ENCODE results near the gene PVRIG. TPM values are rescaled to one million over a fixed set of nuclear protein-coding genes. Genes with fewer than 3 reads are reported as not detected.
A peak's percentile ranks its signal among the peaks of the same experiment; 100 is the strongest.
"Not testable (repeated sequence)": the region's sequence is repeated elsewhere in the genome, so short reads cannot be mapped to it uniquely, and the experiment has no call there.

PVRIG gene
- total RNA-seq, 1 experiment from 2014 or later, result 1.4 TPM

- in situ Hi-C loops (cut with HindIII; ENCODE audit: low pct_unique_long_range_greater_than_20kb, low sequenced_read_pairs), result not testable (repeated sequence)
- DNase-seq (ENCODE audit: low read depth), result peak; percentile 91
These were observed 45.0 kb downstream of the PVRIG start for GRCh38 chr7:100264669-100265165.

- in situ Hi-C loops (cut with HindIII; ENCODE audit: low pct_unique_long_range_greater_than_20kb, low sequenced_read_pairs), result not testable (repeated sequence)
- DNase-seq (ENCODE audit: low read depth), result peak; percentile 67
These were observed 46.1 kb downstream of the PVRIG start for GRCh38 chr7:100265851-100266250.

GRCh38 chr7:100266576-100267354 lies 47.0 kb downstream of the PVRIG start:
- in situ Hi-C loops (cut with HindIII; ENCODE audit: low pct_unique_long_range_greater_than_20kb, low sequenced_read_pairs), result no loop called here
- DNase-seq (ENCODE audit: low read depth), result no peak

- in situ Hi-C loops (cut with HindIII; ENCODE audit: low pct_unique_long_range_greater_than_20kb, low sequenced_read_pairs), result no loop called here
- DNase-seq (ENCODE audit: low read depth), result no peak
These were observed 47.9 kb downstream of the PVRIG start for GRCh38 chr7:100267648-100268047.

GRCh38 chr7:100268882-100269281 lies 49.1 kb downstream of the PVRIG start:
- DNase-seq (ENCODE audit: low read depth); in situ Hi-C loops (cut with HindIII; ENCODE audit: low pct_unique_long_range_greater_than_20kb, low sequenced_read_pairs): not testable (repeated sequence)

- in situ Hi-C loops (cut with HindIII; ENCODE audit: low pct_unique_long_range_greater_than_20kb, low sequenced_read_pairs), result not testable (repeated sequence)
These were observed 49.7 kb downstream of the PVRIG start for GRCh38 chr7:100269306-100270045.

GRCh38 chr7:100270046-100270918 lies 50.5 kb downstream of the PVRIG start:
- in situ Hi-C loops (cut with HindIII; ENCODE audit: low pct_unique_long_range_greater_than_20kb, low sequenced_read_pairs), result not testable (repeated sequence)
- peak; percentile 85 for DNase-seq (ENCODE audit: low read depth)

More at GRCh38 chr7:100269306-100270045, 49.7 kb downstream of the PVRIG start:
- DNase-seq (ENCODE audit: low read depth), result peak; percentile 87

Other genes starting within 250 kb of the PVRIG start
- 1.1 TPM in 1 of 2 replicates, not detected in the other for gene AZGP1, start 243.9 kb upstream of the PVRIG start, total RNA-seq (2014; rRNA removed; shearing (Covaris generic); ENCODE audit: low replicate concordance)
- gene ZKSCAN1, start 204.4 kb upstream of the PVRIG start, total RNA-seq (2014; rRNA removed; shearing (Covaris generic); ENCODE audit: low replicate concordance), result 20.3 and 23.0 TPM in 2 replicates
- gene ZSCAN21, start 170.2 kb upstream of the PVRIG start, total RNA-seq (2014; rRNA removed; shearing (Covaris generic); ENCODE audit: low replicate concordance), result 1.0 and 4.4 TPM in 2 replicates
- gene ZNF3, start 138.2 kb upstream of the PVRIG start, total RNA-seq (2014; rRNA removed; shearing (Covaris generic); ENCODE audit: low replicate concordance), result 47.7 and 51.4 TPM in 2 replicates
- gene COPS6, start 131.0 kb upstream of the PVRIG start, total RNA-seq (2014; rRNA removed; shearing (Covaris generic); ENCODE audit: low replicate concordance), result 91.2 and 92.5 TPM in 2 replicates
- 225 and 243 TPM in 2 replicates for gene MCM7, start 118.6 kb upstream of the PVRIG start, total RNA-seq (2014; rRNA removed; shearing (Covaris generic); ENCODE audit: low replicate concordance)
- 25.8 and 28.1 TPM in 2 replicates for gene AP4M1, start 118.3 kb upstream of the PVRIG start, total RNA-seq (2014; rRNA removed; shearing (Covaris generic); ENCODE audit: low replicate concordance)
- gene TAF6, start 100.6 kb upstream of the PVRIG start, total RNA-seq (2014; rRNA removed; shearing (Covaris generic); ENCODE audit: low replicate concordance), result 17.8 and 29.7 TPM in 2 replicates
- gene CNPY4, start 100.3 kb upstream of the PVRIG start, total RNA-seq (2014; rRNA removed; shearing (Covaris generic); ENCODE audit: low replicate concordance), result 9.5 and 25.8 TPM in 2 replicates
- gene MBLAC1, start 93.0 kb upstream of the PVRIG start, total RNA-seq (2014; rRNA removed; shearing (Covaris generic); ENCODE audit: low replicate concordance), result 0.52 and 2.5 TPM in 2 replicates
- 63.0 and 126 TPM in 2 replicates for gene LAMTOR4, start 71.0 kb upstream of the PVRIG start, total RNA-seq (2014; rRNA removed; shearing (Covaris generic); ENCODE audit: low replicate concordance)
- 2.2 and 2.3 TPM in 2 replicates for gene TRAPPC14, start 61.2 kb upstream of the PVRIG start, total RNA-seq (2014; rRNA removed; shearing (Covaris generic); ENCODE audit: low replicate concordance)
- gene GAL3ST4, start 51.3 kb upstream of the PVRIG start, total RNA-seq (2014; rRNA removed; shearing (Covaris generic); ENCODE audit: low replicate concordance), result not detected in 2 replicates
- gene GPC2, start 42.6 kb upstream of the PVRIG start, total RNA-seq (2014; rRNA removed; shearing (Covaris generic); ENCODE audit: low replicate concordance), result 1.4 and 1.6 TPM in 2 replicates
- gene STAG3, start 42.0 kb upstream of the PVRIG start, total RNA-seq (2014; rRNA removed; shearing (Covaris generic); ENCODE audit: low replicate concordance), result not detected in 2 replicates
- not detected in 2 replicates for gene SPDYE3, start 87.8 kb downstream of the PVRIG start, total RNA-seq (2014; rRNA removed; shearing (Covaris generic); ENCODE audit: low replicate concordance)
- gene PILRB, start 138.2 kb downstream of the PVRIG start, total RNA-seq (2014; rRNA removed; shearing (Covaris generic); ENCODE audit: low replicate concordance), result 15.0 and 44.8 TPM in 2 replicates
- gene PILRA, start 153.5 kb downstream of the PVRIG start, total RNA-seq (2014; rRNA removed; shearing (Covaris generic); ENCODE audit: low replicate concordance), result 0.41 and 0.91 TPM in 2 replicates
- 1.8 and 5.9 TPM in 2 replicates for gene ZCWPW1, start 208.8 kb downstream of the PVRIG start, total RNA-seq (2014; rRNA removed; shearing (Covaris generic); ENCODE audit: low replicate concordance)
- 44.0 and 49.7 TPM in 2 replicates for gene MEPCE, start 209.9 kb downstream of the PVRIG start, total RNA-seq (2014; rRNA removed; shearing (Covaris generic); ENCODE audit: low replicate concordance)
- 48.5 and 55.4 TPM in 2 replicates for gene PPP1R35, start 216.5 kb downstream of the PVRIG start, total RNA-seq (2014; rRNA removed; shearing (Covaris generic); ENCODE audit: low replicate concordance)
- not detected in 2 replicates for gene SPACDR, start 244.3 kb downstream of the PVRIG start, total RNA-seq (2014; rRNA removed; shearing (Covaris generic); ENCODE audit: low replicate concordance)

Data from Caki2 (cell line).